Chondrocyte (in vitro differentiated cells): ENCODE measurements around the gene FBXL22. TPM values are rescaled to one million over a fixed set of nuclear protein-coding genes. Genes with fewer than 3 reads are reported as not detected.

Source experiments
- DNase-seq: peaks from one replicate; pipeline ENCODE4 v3.0.0; 2021; ENCODE audit warnings: mixed read lengths, low spot score
- H3K27ac Mint-ChIP-seq: one replicate; pipeline ENCODE4 v1.8.0; 2021; ENCODE audit warnings: mild to moderate bottlenecking, moderate library complexity, mixed read lengths; ENCODE audit not compliant: unreplicated experiment
- H3K27me3 Mint-ChIP-seq: 2 replicates; pipeline ENCODE4 v1.8.0; 2021; ENCODE audit warnings: low read depth, mixed read lengths
- H3K36me3 Mint-ChIP-seq: 2 replicates; pipeline ENCODE4 v1.8.0; 2021; ENCODE audit warnings: low read depth, mixed read lengths
- H3K4me1 Mint-ChIP-seq: 2 replicates; pipeline ENCODE4 v1.8.0; 2021; ENCODE audit warnings: low read depth, mild to moderate bottlenecking, mixed read lengths
- H3K4me3 Mint-ChIP-seq: one replicate; pipeline ENCODE4 v1.8.0; 2021; ENCODE audit warnings: mild to moderate bottlenecking, moderate library complexity, mixed read lengths; ENCODE audit not compliant: unreplicated experiment
- H3K9me3 Mint-ChIP-seq: 2 replicates; pipeline ENCODE4 v1.8.0; 2021; ENCODE audit warnings: low read depth, mixed read lengths
- total RNA-seq: library from RNA; stranded (reverse); gene quantifications from 3 replicates; pipeline ENCODE4 v1.2.1, GENCODE V29; 2021
- TF ChIP-seq, protein P1 (sequence below): fragments of 200-600 bp; sonication (generic); IDR thresholded peaks from 2 replicates; pipeline ENCODE4 v1.5.0; 2021; ENCODE audit warnings: antibody characterized with exemption, mild to moderate bottlenecking, moderate library complexity

FBXL22 gene
- total RNA-seq, 1 donor from 2014 or later, result 3.9 TPM

- Mint-ChIP-seq H3K9me3 (no peaks in the 10 kb centered on the region), H3K4me1 (peaks cover 31% of the 10 kb centered on the region), H3K27ac (no peak overlapping the region), H3K27me3 (no peaks in the 10 kb centered on the region), H3K36me3 (peaks cover 32% of the 10 kb centered on the region), H3K4me3 (no peak overlapping the region)
- DNase-seq, result no peak
- TF ChIP-seq, protein P1, sequence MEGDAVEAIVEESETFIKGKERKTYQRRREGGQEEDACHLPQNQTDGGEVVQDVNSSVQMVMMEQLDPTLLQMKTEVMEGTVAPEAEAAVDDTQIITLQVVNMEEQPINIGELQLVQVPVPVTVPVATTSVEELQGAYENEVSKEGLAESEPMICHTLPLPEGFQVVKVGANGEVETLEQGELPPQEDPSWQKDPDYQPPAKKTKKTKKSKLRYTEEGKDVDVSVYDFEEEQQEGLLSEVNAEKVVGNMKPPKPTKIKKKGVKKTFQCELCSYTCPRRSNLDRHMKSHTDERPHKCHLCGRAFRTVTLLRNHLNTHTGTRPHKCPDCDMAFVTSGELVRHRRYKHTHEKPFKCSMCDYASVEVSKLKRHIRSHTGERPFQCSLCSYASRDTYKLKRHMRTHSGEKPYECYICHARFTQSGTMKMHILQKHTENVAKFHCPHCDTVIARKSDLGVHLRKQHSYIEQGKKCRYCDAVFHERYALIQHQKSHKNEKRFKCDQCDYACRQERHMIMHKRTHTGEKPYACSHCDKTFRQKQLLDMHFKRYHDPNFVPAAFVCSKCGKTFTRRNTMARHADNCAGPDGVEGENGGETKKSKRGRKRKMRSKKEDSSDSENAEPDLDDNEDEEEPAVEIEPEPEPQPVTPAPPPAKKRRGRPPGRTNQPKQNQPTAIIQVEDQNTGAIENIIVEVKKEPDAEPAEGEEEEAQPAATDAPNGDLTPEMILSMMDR, result no peak
Observed at GRCh38 chr15:63593705-63594671, 3.2 kb upstream of the FBXL22 start.

GRCh38 chr15:63595065-63595464 lies 2.1 kb upstream of the FBXL22 start:
- no peak overlapping the region for H3K27ac Mint-ChIP-seq

DNA sequence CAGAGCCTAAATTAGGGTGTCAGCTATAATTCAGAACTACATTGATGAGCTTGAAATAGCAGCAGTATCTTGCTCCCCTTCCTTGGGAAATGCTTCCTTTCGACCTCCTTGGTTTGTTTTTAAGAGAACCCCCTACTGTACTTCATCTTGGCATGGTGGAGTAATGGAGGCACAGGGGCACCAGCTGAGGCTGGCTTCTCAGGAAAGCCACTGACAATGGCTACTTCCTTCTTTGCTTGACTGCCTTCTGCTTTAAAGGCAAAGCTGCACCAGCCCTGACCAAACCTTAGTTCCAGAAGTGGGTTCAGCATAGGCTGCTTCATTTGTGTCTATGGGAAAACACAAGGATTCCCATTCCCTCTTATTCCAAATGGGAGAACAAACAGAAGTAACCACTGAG lies 1.5 kb upstream of the FBXL22 start:
- H3K36me3 Mint-ChIP-seq, result peaks cover 16% of the 10 kb centered on the region
- no peaks in the 10 kb centered on the region for H3K27me3 Mint-ChIP-seq

More at GRCh38 chr15:63595065-63595464, 2.1 kb upstream of the FBXL22 start:
- Mint-ChIP-seq H3K4me3 (no peak overlapping the region), H3K4me1 (peaks cover 42% of the 10 kb centered on the region), H3K27me3 (no peaks in the 10 kb centered on the region), H3K9me3 (no peaks in the 10 kb centered on the region), H3K36me3 (peaks cover 21% of the 10 kb centered on the region)
- TF ChIP-seq, protein P1, result no peak
- no peak for DNase-seq

GRCh38 chr15:63596676-63597037 lies 530 bp upstream of the FBXL22 start:
- H3K27me3 Mint-ChIP-seq, result no peaks in the 10 kb centered on the region
- no peaks in the 10 kb centered on the region for H3K9me3 Mint-ChIP-seq
- H3K36me3 Mint-ChIP-seq, result peaks cover 9% of the 10 kb centered on the region
- H3K27ac Mint-ChIP-seq, result peak overlapping the region; percentile 97
- H3K4me3 Mint-ChIP-seq, result peak overlapping the region; percentile 60
- TF ChIP-seq, protein P1, result no peak
- DNase-seq, result no peak
- peaks cover 46% of the 10 kb centered on the region for H3K4me1 Mint-ChIP-seq

More for the DNA sequence above, 1.5 kb upstream of the FBXL22 start:
- Mint-ChIP-seq H3K4me3 (no peak overlapping the region), H3K9me3 (no peaks in the 10 kb centered on the region), H3K27ac (no peak overlapping the region), H3K4me1 (peaks cover 44% of the 10 kb centered on the region)
- TF ChIP-seq, protein P1, result no peak
- DNase-seq, result no peak

DNA sequence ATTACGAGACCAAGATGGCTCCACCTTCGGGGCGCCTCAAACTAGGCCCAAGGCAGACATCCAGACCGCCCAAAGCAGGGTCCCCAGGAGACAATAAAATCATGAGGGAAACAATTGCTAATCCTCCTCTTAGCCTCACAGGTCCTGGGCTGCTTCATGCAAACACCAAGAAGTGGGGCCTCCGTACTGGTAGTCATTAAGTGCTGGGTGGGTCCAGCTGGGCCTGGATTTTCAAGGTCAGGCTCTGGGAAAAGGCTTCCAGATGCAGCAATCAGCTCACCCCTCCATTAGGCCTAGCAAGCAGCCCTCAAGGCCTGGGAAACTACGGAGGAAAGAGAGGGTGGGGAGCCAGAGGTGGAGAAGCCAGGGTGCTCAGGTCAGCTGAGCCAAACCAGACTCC lies 634 bp downstream of the FBXL22 start:
- Mint-ChIP-seq H3K4me1 (peaks cover 54% of the 10 kb centered on the region), H3K27ac (peak overlapping the region; percentile 68), H3K27me3 (no peaks in the 10 kb centered on the region), H3K36me3 (peaks cover 7% of the 10 kb centered on the region), H3K9me3 (no peaks in the 10 kb centered on the region), H3K4me3 (peak overlapping the region; percentile 60)
- DNase-seq, result no peak
- TF ChIP-seq, protein P1, result no peak
